Measurements from ENCODE around the gene YARS2. TPM values are rescaled to one million over a fixed set of nuclear protein-coding genes. Genes with fewer than 3 reads are reported as not detected.
"Not testable (repeated sequence)": the region's sequence is repeated elsewhere in the genome, so short reads cannot be mapped to it uniquely, and the experiment has no call there.

The YARS2 gene
- total RNA-seq, 1 donor from 2014 or later, result 51.1 TPM

DNA sequence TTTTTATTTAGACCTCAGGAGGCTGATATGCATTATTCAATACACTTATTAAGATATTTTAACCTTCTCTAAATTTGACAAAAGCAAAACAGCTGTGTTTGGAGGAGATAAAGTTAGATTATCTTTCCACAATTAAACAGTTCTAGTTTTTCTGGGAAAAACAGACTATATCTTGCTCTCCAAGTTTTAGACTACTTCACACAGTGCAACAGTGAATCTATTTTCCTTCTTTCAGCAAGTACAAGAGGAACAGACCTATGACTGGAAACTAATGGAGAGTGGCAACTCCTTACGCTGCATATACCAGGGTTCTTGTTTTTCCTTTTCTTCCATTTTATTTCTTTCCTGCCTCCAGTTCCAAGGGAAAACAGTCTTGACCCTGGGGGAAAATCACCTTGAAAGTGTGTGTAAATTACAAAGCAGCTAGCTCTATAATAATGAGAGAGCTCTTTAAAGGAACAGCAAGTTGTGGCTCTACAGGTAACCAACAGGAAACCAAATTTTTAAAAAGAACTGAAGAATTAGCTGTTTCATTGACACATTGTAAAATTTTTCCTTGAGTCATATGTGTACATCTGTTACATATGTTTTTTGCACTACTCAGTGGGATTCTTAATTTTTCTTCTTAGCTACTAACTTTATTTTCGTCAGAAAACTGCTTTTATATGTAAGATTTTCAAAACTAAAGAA lies 49.2 kb downstream of the YARS2 start:
- TF ChIP-seq, protein P1, sequence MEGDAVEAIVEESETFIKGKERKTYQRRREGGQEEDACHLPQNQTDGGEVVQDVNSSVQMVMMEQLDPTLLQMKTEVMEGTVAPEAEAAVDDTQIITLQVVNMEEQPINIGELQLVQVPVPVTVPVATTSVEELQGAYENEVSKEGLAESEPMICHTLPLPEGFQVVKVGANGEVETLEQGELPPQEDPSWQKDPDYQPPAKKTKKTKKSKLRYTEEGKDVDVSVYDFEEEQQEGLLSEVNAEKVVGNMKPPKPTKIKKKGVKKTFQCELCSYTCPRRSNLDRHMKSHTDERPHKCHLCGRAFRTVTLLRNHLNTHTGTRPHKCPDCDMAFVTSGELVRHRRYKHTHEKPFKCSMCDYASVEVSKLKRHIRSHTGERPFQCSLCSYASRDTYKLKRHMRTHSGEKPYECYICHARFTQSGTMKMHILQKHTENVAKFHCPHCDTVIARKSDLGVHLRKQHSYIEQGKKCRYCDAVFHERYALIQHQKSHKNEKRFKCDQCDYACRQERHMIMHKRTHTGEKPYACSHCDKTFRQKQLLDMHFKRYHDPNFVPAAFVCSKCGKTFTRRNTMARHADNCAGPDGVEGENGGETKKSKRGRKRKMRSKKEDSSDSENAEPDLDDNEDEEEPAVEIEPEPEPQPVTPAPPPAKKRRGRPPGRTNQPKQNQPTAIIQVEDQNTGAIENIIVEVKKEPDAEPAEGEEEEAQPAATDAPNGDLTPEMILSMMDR (IDR thresholded peaks at IDR 0.05; ENCODE audit: insufficient read depth, low read length, poor library complexity, severe bottlenecking), result no peak

DNA sequence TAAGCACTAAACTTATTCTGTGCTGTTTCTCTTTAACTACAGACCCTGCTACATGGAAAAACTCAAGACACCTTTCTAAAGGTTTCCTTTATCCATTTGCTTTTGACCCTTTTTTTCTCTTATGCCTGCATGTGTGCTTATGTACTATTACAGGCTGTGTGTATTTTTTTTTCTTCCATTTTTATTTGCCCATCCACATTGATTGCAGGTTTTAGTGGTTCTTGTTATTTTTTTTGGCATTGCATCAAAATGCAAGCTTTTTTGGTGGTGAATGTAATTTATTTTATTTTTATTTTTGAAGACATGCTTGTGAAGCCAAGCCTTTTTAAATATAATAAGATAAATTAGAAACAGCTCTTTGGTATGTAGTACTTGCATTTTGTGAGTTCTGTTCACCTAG lies 49.9 kb downstream of the YARS2 start:
- H3K4me3 ChIP-seq (ENCODE audit: low read depth, low read length), result no peak overlapping the region
- H3K36me3 ChIP-seq (ENCODE audit: control insufficient read depth, insufficient read depth, low read length), result no peaks in the 10 kb centered on the region
- no peak for DNase-seq (ENCODE audit: low read depth)
- H3K27me3 ChIP-seq (ENCODE audit: control insufficient read depth, insufficient read depth, low read length), result no peaks in the 10 kb centered on the region
- TF ChIP-seq, protein P1 (IDR thresholded peaks at IDR 0.05; ENCODE audit: insufficient read depth, low read length, poor library complexity, severe bottlenecking), result no peak

More for the DNA sequence above, 49.2 kb downstream of the YARS2 start:
- DNase-seq (ENCODE audit: low read depth), result no peak
- Histone ChIP-seq H3K27me3 (ENCODE audit: control insufficient read depth, insufficient read depth, low read length) (no peaks in the 10 kb centered on the region), H3K36me3 (ENCODE audit: control insufficient read depth, insufficient read depth, low read length) (peaks cover 2% of the 10 kb centered on the region), H3K4me3 (ENCODE audit: low read depth, low read length) (no peak overlapping the region)

DNA sequence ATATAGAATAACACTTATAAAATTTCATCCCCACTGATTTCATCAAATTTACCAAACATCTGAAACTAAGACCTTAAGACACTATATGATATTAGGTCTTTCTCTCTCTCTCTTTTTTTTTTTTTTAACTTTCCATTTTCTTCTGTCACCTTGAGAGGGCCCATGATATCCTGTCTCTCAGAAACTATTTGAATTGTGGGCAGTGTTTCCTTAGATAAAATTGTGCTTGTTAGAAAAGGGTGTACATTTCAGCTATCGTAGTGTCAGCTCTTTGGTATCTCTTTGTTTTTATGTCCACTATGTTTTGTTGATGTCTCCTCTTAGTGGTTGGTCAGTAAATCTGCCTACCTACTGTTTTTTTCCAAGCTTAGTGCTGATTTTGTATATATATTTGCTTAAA lies 52.8 kb downstream of the YARS2 start:
- Histone ChIP-seq H3K27me3 (ENCODE audit: control insufficient read depth, insufficient read depth, low read length) (no peaks in the 10 kb centered on the region), H3K4me3 (ENCODE audit: low read depth, low read length) (no peak overlapping the region), H3K36me3 (ENCODE audit: control insufficient read depth, insufficient read depth, low read length) (no peaks in the 10 kb centered on the region)
- DNase-seq (ENCODE audit: low read depth), result no peak
- TF ChIP-seq, protein P1 (IDR thresholded peaks at IDR 0.05; ENCODE audit: insufficient read depth, low read length, poor library complexity, severe bottlenecking), result no peak

DNA sequence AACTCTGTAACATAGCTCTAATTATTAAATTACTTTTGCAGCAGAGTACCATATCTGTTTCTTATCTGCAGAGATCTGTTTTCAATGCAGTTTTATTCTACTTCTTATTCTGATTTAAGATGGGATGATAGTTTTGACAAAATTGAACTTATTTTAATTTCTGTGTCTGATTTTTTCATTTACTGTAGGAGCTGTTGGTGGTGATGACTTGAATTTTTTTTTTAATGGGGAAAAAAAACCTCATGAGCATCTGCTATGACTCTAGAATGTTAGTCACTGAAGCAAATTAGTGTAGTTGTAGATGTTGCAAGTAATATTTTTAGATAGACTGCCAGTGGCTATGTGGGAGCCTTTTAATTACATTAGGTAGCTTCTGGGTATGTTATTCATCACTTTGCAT lies 53.2 kb downstream of the YARS2 start:
- H3K4me3 ChIP-seq (ENCODE audit: low read depth, low read length), result no peak overlapping the region
- TF ChIP-seq, protein P1 (IDR thresholded peaks at IDR 0.05; ENCODE audit: insufficient read depth, low read length, poor library complexity, severe bottlenecking), result no peak
- DNase-seq (ENCODE audit: low read depth), result no peak
- no peaks in the 10 kb centered on the region for H3K36me3 ChIP-seq (ENCODE audit: control insufficient read depth, insufficient read depth, low read length)
- H3K27me3 ChIP-seq (ENCODE audit: control insufficient read depth, insufficient read depth, low read length), result no peaks in the 10 kb centered on the region

DNA sequence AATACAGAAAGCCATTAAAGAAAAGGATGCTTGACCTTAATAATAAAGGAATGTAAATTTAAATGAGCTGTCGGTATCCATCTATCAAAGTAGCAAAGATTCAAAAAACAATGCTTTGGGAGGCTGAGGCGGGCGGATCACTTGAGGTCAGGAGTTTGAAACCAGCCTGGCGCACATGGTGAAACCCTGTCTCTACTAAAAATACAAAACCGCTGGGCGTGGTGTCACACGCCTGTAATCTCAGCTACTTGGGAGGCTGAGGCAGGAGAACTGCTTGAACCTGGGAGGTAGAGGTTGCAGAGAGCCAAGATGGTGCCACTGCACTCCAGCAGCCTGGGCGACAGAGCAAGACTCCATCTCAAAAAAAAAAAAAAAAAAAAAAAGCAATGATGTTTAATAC lies 56.3 kb downstream of the YARS2 start:
- not testable (repeated sequence) for H3K27me3 ChIP-seq (ENCODE audit: control insufficient read depth, insufficient read depth, low read length); H3K36me3 ChIP-seq (ENCODE audit: control insufficient read depth, insufficient read depth, low read length); DNase-seq (ENCODE audit: low read depth); H3K4me3 ChIP-seq (ENCODE audit: low read depth, low read length)

DNA sequence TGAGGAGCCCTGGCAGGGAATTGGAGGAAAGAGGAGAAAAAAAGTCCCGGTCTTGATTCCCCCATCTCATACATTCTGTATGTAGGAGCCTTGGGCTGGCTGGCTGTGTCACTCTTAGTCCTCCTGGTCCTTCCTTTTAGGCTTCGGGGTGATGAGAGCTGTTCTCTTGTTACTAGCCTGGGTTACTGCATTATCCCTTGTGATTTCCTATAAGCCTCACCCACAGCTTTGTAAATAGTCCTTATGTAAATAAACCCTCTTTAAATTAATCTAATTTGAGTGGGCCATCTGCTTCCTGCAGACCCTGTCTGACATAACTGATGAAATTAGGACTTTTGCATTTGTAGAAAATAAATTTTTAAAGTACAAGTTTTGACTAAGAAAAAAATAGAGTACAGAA lies 57.4 kb downstream of the YARS2 start:
- H3K27me3 ChIP-seq (ENCODE audit: control insufficient read depth, insufficient read depth, low read length), result no peaks in the 10 kb centered on the region
- H3K4me3 ChIP-seq (ENCODE audit: low read depth, low read length), result no peak overlapping the region
- H3K36me3 ChIP-seq (ENCODE audit: control insufficient read depth, insufficient read depth, low read length), result no peaks in the 10 kb centered on the region
- no peak for DNase-seq (ENCODE audit: low read depth)
- TF ChIP-seq, protein P1 (IDR thresholded peaks at IDR 0.05; ENCODE audit: insufficient read depth, low read length, poor library complexity, severe bottlenecking), result no peak
